Measurements from ENCODE around the gene SDR42E2. TPM values are rescaled to one million over a fixed set of nuclear protein-coding genes. Genes with fewer than 3 reads are reported as not detected.
"Not testable (repeated sequence)": the region's sequence is repeated elsewhere in the genome, so short reads cannot be mapped to it uniquely, and the experiment has no call there.

Gene SDR42E2
- total RNA-seq, 3 donors from 2014 or later, result not detected

DNA sequence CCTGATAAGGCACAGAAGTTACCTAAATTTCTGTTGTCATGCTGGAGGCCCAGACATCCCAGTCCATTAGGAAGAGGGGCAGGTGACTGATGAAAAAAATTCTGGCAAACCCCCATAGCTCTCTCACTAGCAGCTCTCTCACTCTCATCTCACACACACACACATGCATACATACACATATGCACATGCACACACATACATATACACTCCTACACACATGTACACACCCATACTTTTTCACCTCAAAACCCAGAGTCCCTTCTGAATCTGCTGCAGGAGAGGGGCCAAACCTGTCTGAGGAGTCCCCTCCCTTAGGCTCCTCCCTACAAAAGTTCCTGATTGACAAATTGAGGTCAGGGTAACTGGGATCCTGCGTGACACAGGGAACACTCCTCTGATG lies 22.6 kb upstream of the SDR42E2 start:
- peaks cover 2% of the 10 kb centered on the region for H3K27me3 Mint-ChIP-seq (ENCODE audit: low read depth)
- H3K9me3 Mint-ChIP-seq, result no peaks in the 10 kb centered on the region
- no peaks in the 10 kb centered on the region for H3K4me1 Mint-ChIP-seq (ENCODE audit: low read depth)
- no peak for ATAC-seq
- H3K36me3 Mint-ChIP-seq (ENCODE audit: insufficient read depth), result no peaks in the 10 kb centered on the region
- H3K4me3 Mint-ChIP-seq, result no peak overlapping the region
- no peak for DNase-seq

DNA sequence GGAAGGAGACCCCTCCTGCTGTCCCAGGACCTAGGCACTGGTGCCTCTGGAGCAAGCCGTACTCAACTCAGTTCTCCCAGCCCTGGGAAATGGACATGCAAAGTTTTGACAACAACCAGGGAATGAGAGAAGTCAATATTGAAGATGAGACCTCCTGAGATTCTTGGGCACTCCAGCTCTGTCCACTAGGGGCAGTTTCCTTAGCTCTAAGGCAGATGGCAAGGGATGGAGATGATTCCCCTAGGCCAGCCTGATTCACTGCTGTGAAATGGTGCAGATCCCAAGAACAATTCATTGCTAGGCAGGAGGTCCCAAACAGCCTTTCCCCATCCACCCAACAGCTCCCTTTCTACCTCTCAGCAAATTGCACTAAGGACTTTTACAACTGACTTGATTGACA lies 20.5 kb upstream of the SDR42E2 start:
- Mint-ChIP-seq H3K4me3 (no peak overlapping the region), H3K9me3 (no peaks in the 10 kb centered on the region), H3K4me1 (ENCODE audit: low read depth) (no peaks in the 10 kb centered on the region), H3K36me3 (ENCODE audit: insufficient read depth) (no peaks in the 10 kb centered on the region), H3K27me3 (ENCODE audit: low read depth) (peaks cover 2% of the 10 kb centered on the region)
- ATAC-seq (no peak), DNase-seq (no peak)

DNA sequence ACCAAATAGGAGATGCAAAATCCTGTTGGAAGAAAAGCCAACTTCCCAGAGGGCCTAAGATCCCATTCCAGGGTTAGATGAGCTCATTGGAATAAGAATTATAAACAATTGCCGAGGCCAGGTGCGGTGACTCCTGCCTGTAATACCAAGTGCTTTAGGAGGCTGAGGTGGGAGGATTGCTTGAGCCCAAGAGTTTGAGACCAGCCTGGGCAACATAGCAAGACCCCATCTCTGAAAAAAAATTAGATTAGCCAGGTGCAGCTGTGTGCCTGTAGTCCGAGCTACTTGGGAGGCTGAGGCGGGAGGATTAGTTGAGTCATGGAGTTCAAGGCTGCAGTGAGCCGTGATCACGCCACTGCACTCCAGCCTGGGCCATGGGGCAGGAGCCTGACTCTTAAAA lies 17.8 kb upstream of the SDR42E2 start:
- H3K4me3 Mint-ChIP-seq, result no peak overlapping the region
- ATAC-seq, result no peak
- H3K27me3 Mint-ChIP-seq (ENCODE audit: low read depth), result peaks cover 2% of the 10 kb centered on the region
- H3K36me3 Mint-ChIP-seq (ENCODE audit: insufficient read depth), result no peaks in the 10 kb centered on the region
- no peak for DNase-seq
- H3K9me3 Mint-ChIP-seq, result no peaks in the 10 kb centered on the region
- H3K4me1 Mint-ChIP-seq (ENCODE audit: low read depth), result no peaks in the 10 kb centered on the region

DNA sequence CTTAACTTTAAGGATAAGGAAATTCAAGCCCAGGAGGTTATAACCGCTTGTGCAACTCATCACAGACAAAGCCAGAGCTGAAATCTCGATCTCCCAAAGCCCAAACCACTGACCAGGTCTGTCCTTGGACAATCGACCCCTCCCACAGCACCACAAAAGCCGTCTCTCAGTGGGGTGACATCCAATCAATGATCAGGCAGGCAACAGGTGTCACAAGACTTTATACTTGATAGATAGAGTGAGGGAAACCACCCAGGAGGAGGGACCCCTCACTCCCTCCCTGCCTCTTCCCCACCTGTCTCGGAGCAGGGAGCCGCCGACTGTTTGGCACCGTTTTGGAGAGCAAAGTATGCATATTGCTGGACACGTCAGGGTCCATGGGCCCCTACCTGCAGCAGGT lies 14.5 kb upstream of the SDR42E2 start:
- no peaks in the 10 kb centered on the region for H3K27me3 Mint-ChIP-seq (ENCODE audit: low read depth)
- DNase-seq (no peak), ATAC-seq (no peak)
- no peaks in the 10 kb centered on the region for H3K4me1 Mint-ChIP-seq (ENCODE audit: low read depth)
- no peaks in the 10 kb centered on the region for H3K36me3 Mint-ChIP-seq (ENCODE audit: insufficient read depth)
- H3K9me3 Mint-ChIP-seq, result no peaks in the 10 kb centered on the region
- no peak overlapping the region for H3K4me3 Mint-ChIP-seq

DNA sequence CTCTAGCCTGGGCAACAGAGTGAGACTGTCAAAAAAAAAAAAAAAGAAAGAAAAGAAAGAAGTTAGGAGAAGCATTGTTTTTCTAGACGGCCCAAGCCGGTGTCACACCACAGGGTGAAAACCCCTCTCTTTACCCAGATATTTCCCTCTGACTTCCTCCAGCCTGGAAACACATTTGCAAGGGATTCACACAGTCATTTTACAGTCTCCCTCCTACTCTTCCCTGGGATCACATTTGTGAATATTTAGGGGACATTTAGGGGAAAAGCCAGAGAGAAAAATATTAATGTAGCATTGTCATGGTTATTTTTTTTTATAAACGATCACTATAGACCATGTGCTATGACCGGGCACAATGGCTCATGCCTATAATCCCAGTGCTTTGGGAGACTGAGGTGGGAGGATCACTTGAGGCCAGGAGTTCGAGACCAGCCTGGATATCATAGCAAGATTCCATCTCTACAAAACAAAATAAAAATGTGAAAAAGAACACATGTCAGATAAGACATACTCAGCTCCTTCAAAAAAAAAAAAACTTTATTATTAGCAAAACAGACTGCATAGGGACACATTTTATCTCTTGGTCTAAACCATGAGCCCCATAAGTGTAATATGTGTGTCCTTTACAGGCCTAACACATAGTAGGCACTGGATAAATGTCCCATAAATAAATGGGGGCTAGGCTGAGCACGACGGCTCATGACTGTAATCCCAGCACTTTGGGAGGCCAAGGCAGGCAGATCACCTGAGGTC lies 10.9 kb upstream of the SDR42E2 start:
- Mint-ChIP-seq H3K9me3 (no peaks in the 10 kb centered on the region), H3K4me3 (no peak overlapping the region), H3K4me1 (ENCODE audit: low read depth) (no peaks in the 10 kb centered on the region), H3K27me3 (ENCODE audit: low read depth) (peaks cover 4% of the 10 kb centered on the region), H3K36me3 (ENCODE audit: insufficient read depth) (no peaks in the 10 kb centered on the region)
- ATAC-seq (no peak), DNase-seq (no peak)

DNA sequence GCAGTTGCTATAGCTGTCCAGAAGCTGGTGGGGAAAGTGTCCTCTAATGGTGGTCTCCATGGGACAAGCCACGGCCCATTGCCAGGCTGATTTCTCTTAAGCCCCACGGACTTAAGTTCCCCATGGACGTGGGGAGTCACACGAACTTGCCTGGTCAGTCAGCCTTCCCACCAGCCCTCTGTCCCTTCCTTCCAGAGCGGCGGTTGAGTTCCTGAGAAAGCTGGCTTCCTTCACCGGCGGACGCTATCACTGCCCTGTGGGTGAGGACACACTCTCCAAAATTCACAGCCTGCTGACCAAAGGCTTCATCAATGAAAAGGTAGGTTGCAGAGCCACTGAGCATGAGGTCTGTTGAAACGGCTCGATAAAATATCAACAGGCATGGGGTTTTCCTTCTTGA lies 10.0 kb upstream of the SDR42E2 start:
- no peak overlapping the region for H3K4me3 Mint-ChIP-seq
- no peak for ATAC-seq
- H3K36me3 Mint-ChIP-seq (ENCODE audit: insufficient read depth), result no peaks in the 10 kb centered on the region

DNA sequence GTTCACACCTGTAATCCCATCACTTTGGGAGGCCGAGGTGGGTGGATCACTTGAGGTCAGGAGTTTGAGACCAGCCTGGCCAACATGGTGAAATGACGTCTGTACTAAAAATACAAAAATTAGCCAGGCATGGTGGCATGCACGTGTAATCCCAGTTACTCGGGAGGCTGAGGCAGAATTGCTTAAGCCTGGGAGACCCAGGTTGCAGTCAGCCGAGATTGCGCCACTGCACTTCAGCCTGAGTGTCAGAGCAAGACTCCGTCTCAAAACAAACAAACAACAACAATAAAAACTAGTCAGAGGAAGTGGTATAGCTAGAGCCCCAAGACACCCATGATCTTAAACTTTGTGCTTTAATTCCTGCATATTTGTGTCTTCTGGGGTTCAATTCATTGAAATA lies 9.2 kb upstream of the SDR42E2 start:
- H3K27me3 Mint-ChIP-seq (ENCODE audit: low read depth); DNase-seq: not testable (repeated sequence)

More for the DNA sequence above, 10.0 kb upstream of the SDR42E2 start:
- H3K4me1 Mint-ChIP-seq (ENCODE audit: low read depth), result no peaks in the 10 kb centered on the region
- DNase-seq, result no peak
- no peaks in the 10 kb centered on the region for H3K9me3 Mint-ChIP-seq
- peaks cover 4% of the 10 kb centered on the region for H3K27me3 Mint-ChIP-seq (ENCODE audit: low read depth)

DNA sequence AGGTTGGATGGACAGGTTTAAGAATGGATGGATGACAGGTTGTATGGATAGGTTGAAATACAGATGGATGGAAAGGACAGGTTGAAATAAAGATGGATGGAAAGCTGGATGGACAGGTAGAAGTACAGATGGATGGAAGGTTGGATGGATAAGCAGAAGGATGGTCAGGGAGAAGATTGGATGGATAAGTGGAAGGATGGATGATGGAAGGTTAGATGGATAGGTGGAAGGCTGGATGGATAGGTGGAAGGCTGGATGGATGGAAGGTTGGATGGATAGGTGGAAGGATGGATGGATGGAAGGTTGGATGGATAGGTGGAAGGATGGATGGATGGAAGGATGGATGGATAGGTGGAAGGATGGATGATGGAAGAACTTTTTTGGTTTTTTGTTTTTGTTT lies 905 bp upstream of the SDR42E2 start:
- Mint-ChIP-seq H3K9me3 (no peaks in the 10 kb centered on the region), H3K4me1 (ENCODE audit: low read depth) (peaks cover 2% of the 10 kb centered on the region), H3K4me3 (no peak overlapping the region)

More for the DNA sequence above, 9.2 kb upstream of the SDR42E2 start:
- H3K9me3 Mint-ChIP-seq; H3K4me1 Mint-ChIP-seq (ENCODE audit: low read depth); H3K36me3 Mint-ChIP-seq (ENCODE audit: insufficient read depth); H3K4me3 Mint-ChIP-seq; ATAC-seq: not testable (repeated sequence)

DNA sequence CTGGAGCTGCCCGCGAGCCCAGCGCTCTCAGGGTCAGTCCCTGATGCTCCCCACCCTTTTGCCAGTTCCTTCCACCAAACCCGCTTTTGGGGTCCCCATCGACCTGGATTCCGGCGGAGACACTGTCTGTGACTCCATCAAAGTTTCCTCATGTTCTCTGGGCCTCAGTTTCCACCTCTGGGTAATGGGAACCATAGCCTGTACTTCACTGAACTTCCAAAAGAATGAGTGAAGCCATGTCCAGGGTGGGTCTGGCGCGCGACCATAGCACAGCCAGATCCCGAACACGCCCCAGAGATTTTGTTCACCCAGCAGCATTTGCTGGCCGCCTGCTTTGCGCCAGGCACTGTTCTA lies 327 bp downstream of the SDR42E2 start:
- Mint-ChIP-seq H3K9me3 (no peaks in the 10 kb centered on the region), H3K36me3 (ENCODE audit: insufficient read depth) (no peaks in the 10 kb centered on the region), H3K27me3 (ENCODE audit: low read depth) (peaks cover 16% of the 10 kb centered on the region), H3K4me1 (ENCODE audit: low read depth) (peaks cover 2% of the 10 kb centered on the region), H3K4me3 (no peak overlapping the region)
- DNase-seq (no peak), ATAC-seq (no peak)

More for the DNA sequence above, 905 bp upstream of the SDR42E2 start:
- ATAC-seq, result no peak
- H3K27me3 Mint-ChIP-seq (ENCODE audit: low read depth), result peaks cover 16% of the 10 kb centered on the region
- H3K36me3 Mint-ChIP-seq (ENCODE audit: insufficient read depth), result no peaks in the 10 kb centered on the region
- no peak for DNase-seq

DNA sequence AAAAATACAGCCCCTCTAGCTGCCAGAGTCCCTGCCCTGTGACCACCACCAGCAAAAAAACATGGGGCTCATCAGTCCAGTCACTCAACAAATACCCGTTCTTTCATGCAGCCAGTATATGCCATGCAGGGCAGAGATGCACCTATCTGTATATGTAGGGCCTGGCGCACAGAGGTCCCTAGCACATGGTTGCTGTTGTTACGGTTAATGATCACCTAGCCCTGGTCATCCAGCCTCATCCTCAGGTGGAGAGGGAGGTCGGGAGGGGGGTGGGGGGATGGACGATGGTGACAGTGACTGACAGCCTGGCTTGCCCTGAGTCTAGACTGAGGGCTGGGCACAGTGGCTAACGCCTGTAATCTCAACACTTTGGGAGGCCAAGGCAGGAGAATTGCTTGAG lies 1.5 kb downstream of the SDR42E2 start:
- H3K4me1 Mint-ChIP-seq (ENCODE audit: low read depth), result peaks cover 2% of the 10 kb centered on the region
- H3K9me3 Mint-ChIP-seq, result no peaks in the 10 kb centered on the region
- DNase-seq (no peak), ATAC-seq (no peak)
- H3K4me3 Mint-ChIP-seq, result no peak overlapping the region
- H3K36me3 Mint-ChIP-seq (ENCODE audit: insufficient read depth), result no peaks in the 10 kb centered on the region
- H3K27me3 Mint-ChIP-seq (ENCODE audit: low read depth), result peaks cover 14% of the 10 kb centered on the region

DNA sequence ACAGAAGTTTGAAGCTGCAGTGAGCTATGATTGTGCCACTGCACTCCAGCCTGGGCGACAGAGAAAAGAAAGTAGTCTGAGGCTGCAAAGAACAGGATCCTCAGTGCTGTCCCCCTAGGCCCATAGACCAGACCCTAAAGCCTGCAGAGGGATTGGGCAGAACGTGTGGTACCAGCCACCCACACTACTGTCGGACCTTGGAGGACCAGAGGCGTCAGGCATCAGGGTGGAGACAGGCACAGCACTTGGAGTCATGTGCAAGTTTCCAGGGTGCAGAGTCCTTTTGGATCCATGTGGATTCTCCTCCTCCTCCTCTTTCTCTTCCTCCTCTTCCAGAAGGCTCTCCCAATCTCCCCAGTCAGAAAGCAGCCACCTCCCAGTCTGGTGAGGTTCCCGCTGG lies 2.2 kb downstream of the SDR42E2 start:
- DNase-seq (no peak), ATAC-seq (no peak)
- H3K27me3 Mint-ChIP-seq (ENCODE audit: low read depth), result peaks cover 14% of the 10 kb centered on the region
- H3K36me3 Mint-ChIP-seq (ENCODE audit: insufficient read depth), result no peaks in the 10 kb centered on the region
- no peak overlapping the region for H3K4me3 Mint-ChIP-seq
- H3K9me3 Mint-ChIP-seq, result no peaks in the 10 kb centered on the region
- peaks cover 2% of the 10 kb centered on the region for H3K4me1 Mint-ChIP-seq (ENCODE audit: low read depth)

DNA sequence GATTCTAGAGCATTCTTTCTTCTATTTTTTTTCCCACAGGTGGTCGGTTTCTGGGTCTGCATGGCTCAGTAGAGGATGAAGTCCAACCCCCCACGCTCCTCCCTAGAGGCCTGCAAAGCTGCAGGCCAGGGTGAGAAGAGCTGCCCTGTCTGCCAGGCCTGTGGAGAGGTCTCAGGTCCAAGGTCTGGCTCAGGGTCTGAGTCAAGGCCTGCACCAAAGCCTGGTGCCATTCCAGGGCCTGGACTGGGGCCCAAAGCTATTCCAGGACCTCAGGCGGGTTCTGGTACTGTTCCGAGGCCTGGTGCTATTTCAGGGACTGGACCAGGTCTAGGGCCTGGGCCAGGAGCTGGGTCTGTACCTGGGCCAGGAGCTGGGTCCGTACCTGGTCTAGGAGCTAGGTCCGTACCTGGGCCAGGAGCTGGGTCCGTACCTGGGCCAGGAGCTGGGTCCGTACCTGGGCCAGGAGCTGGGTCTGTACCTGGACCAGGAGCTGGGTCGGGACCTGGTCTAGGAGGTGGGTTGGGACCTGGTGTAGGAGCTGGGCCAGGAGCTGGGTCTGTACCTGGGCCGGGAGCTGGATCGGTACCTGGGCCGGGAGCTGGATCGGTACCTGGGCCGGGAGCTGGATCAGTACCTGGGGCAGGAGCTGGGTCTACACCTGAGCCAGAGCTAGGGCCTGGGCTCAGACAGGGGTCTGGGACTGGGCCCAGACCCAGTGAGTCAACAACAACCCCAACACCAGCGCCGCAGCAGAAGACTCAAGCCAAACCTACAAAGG lies 3.4 kb downstream of the SDR42E2 start:
- Mint-ChIP-seq H3K27me3 (ENCODE audit: low read depth) (peaks cover 10% of the 10 kb centered on the region), H3K36me3 (ENCODE audit: insufficient read depth) (no peaks in the 10 kb centered on the region), H3K9me3 (no peaks in the 10 kb centered on the region), H3K4me3 (no peak overlapping the region), H3K4me1 (ENCODE audit: low read depth) (peaks cover 2% of the 10 kb centered on the region)
- no peak for DNase-seq
- no peak for ATAC-seq

DNA sequence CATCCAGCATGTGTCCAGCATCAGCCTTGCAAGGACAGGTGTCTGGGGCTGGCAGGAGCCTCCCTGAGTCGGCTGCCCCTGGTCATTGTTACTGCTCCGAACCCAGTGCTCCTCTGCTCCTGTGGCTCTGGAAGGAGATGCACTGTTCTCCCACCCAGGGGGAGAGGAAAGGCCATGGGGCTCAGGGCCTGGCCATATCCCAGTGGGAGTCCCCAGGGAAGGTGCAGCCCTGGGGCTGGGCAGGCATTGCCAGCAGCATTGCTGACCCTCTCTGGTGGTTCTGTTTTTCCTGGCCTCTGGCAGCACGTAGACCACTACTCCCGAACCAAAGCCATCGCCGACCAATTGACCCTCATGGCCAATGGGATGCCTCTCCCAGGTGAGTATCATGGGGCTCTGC lies 9.6 kb downstream of the SDR42E2 start:
- no peak overlapping the region for H3K4me3 Mint-ChIP-seq
- H3K27me3 Mint-ChIP-seq (ENCODE audit: low read depth), result no peaks in the 10 kb centered on the region
- no peaks in the 10 kb centered on the region for H3K4me1 Mint-ChIP-seq (ENCODE audit: low read depth)
- H3K36me3 Mint-ChIP-seq (ENCODE audit: insufficient read depth), result no peaks in the 10 kb centered on the region
- ATAC-seq (no peak), DNase-seq (no peak)
- no peaks in the 10 kb centered on the region for H3K9me3 Mint-ChIP-seq

DNA sequence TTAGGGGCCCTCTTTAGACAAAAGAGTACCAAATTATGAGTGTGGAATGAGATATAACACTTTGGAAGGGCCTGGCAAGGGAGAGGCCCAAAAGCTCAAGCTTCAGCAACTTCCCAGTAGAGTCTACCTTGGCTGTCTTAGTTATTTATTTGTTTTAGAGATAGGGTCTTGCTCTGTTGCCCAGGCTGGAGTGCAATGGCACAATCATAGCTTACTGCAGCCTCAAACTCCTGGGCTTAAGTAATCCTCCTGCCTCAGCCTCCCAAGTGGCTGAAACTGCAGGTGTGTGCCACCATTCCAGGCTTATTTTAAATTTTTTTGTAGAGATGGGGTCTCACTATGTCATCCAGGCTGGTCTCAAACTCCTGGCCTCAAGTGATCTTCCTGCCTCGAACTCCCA lies 10.3 kb downstream of the SDR42E2 start:
- DNase-seq; H3K27me3 Mint-ChIP-seq (ENCODE audit: low read depth); H3K9me3 Mint-ChIP-seq; H3K4me3 Mint-ChIP-seq; H3K36me3 Mint-ChIP-seq (ENCODE audit: insufficient read depth); H3K4me1 Mint-ChIP-seq (ENCODE audit: low read depth); ATAC-seq: not testable (repeated sequence)

DNA sequence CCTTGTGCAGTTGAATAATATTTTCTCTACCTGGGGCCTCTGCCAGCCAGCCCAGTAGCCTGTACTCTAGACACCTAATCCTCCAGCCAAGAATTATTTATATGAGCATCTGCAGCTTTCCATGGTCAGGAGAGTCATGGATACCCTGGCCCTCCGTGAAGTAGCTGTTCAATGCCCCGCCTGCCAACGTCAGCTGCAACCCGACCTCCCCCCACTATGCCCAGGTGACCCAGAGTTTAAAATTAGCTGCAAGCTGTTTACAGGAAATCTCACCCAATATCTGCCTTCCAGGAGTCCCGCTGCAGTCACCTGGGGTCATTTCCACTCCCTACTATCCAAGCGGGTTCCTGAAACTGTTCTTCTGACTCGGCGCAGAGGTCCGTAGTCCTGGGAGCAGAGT lies 12.3 kb downstream of the SDR42E2 start:
- ATAC-seq, result no peak
- no peak overlapping the region for H3K4me3 Mint-ChIP-seq
- H3K27me3 Mint-ChIP-seq (ENCODE audit: low read depth), result no peaks in the 10 kb centered on the region
- H3K4me1 Mint-ChIP-seq (ENCODE audit: low read depth), result no peaks in the 10 kb centered on the region
- H3K9me3 Mint-ChIP-seq, result no peaks in the 10 kb centered on the region
- no peak for DNase-seq
- no peaks in the 10 kb centered on the region for H3K36me3 Mint-ChIP-seq (ENCODE audit: insufficient read depth)
